Measurements from ENCODE around the gene CRYGN. TPM values are rescaled to one million over a fixed set of nuclear protein-coding genes. Genes with fewer than 3 reads are reported as not detected.

Gene CRYGN
- polyA plus RNA-seq, 3 donors from 2014 or later = not detected

GRCh38 chr7:151381098-151381347, 58.9 kb downstream of the CRYGN start:
- peaks cover 9 to 18% (median 12%) of the 10 kb centered on the region in 3 donors for H3K36me3 Mint-ChIP-seq
- H3K9me3 Mint-ChIP-seq = no peaks in the 10 kb centered on the region
- no peak overlapping the region for H3K27ac Mint-ChIP-seq
- H3K4me3 Mint-ChIP-seq = peak overlapping the region; percentile 33 to 59 (median 56)
- H3K27me3 Mint-ChIP-seq (ENCODE audit: low read depth in 3 of 3) = peaks cover 0 to 9% (median 4%) of the 10 kb centered on the region in 3 donors
- peaks cover 7 to 14% of the 10 kb centered on the region in 2 donors for H3K4me1 Mint-ChIP-seq
- no peak for DNase-seq

- Mint-ChIP-seq H3K27ac (no peak overlapping the region), H3K27me3 (ENCODE audit: low read depth in 3 of 3) (peaks cover 0 to 9% (median 5%) of the 10 kb centered on the region in 3 donors), H3K4me3 (peak overlapping the region; percentile 33 to 59 (median 56)), H3K9me3 (no peaks in the 10 kb centered on the region), H3K36me3 (peaks cover 9 to 18% (median 12%) of the 10 kb centered on the region in 3 donors), H3K4me1 (peaks cover 7 to 14% of the 10 kb centered on the region in 2 donors)
- no peak for DNase-seq
Measured at GRCh38 chr7:151380199-151381097, 59.5 kb downstream of the CRYGN start.

DNA sequence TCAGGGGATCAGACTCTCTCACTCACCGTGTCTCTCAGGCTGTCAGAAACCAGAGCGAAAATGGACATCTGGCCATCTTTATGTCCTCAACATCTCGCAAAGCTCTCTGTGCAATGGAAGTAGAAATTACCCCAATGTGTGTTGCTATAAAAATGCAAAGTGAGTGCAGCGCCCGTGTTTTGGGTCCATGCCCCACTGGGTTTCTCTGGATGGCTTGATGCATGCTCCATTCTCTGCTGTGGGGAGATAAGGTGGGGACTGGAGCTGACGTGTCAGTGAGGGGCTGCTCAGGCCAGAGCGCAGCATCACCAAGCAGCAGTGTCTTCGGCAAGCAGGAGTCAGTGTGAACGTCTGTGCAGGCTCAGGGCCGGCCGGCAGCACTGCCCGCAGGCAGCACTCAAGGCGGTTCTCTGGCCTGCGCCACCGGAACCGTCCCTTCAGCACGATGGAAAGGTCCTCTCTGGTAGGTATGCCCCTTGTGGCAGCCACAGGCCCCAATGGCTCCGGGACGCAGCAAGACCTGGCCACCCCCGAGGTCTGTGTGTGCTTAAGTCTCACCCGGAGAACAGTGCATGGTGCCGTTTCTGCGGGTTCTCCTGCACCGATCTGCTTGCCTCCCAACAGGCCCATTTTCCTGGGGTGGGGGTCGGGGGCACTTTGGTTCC, 60.3 kb downstream of the CRYGN start:
- no peak overlapping the region for H3K27ac Mint-ChIP-seq
- DNase-seq = no peak
- H3K9me3 Mint-ChIP-seq = no peaks in the 10 kb centered on the region
- peaks cover 7 to 14% of the 10 kb centered on the region in 2 donors for H3K4me1 Mint-ChIP-seq
- peaks cover 9 to 22% (median 12%) of the 10 kb centered on the region in 3 donors for H3K36me3 Mint-ChIP-seq
- peaks cover 0 to 9% (median 6%) of the 10 kb centered on the region in 3 donors for H3K27me3 Mint-ChIP-seq (ENCODE audit: low read depth in 3 of 3)
- H3K4me3 Mint-ChIP-seq = peak overlapping the region in 1 of 5 donors; percentile 19

- no peaks in the 10 kb centered on the region for H3K9me3 Mint-ChIP-seq
- H3K27ac Mint-ChIP-seq = peak overlapping the region in 1 of 6 donors; percentile 30
- H3K27me3 Mint-ChIP-seq (ENCODE audit: low read depth in 3 of 3) = peaks cover 0 to 9% (median 6%) of the 10 kb centered on the region in 3 donors
- H3K36me3 Mint-ChIP-seq = peaks cover 9 to 28% (median 12%) of the 10 kb centered on the region in 3 donors
- no peak for DNase-seq
- H3K4me1 Mint-ChIP-seq = peaks cover 7 to 14% of the 10 kb centered on the region in 2 donors
- H3K4me3 Mint-ChIP-seq = peak overlapping the region in 1 of 5 donors; percentile 19
Measured at GRCh38 chr7:151379193-151379520, 60.8 kb downstream of the CRYGN start.

Other genes starting within 250 kb of the CRYGN start
- not detected for gene H2BK1, start 229.7 kb downstream of the CRYGN start, polyA plus RNA-seq
- gene ABCF2, start 212.9 kb downstream of the CRYGN start, polyA plus RNA-seq = 10 to 100 TPM; 24.2 to 35.4 (median 31.7) TPM
- 10 to 100 TPM; 23.0 to 39.2 (median 35.4) TPM for gene CHPF2, start 207.7 kb downstream of the CRYGN start, polyA plus RNA-seq
- gene SMARCD3, start 191.4 kb downstream of the CRYGN start, polyA plus RNA-seq = 1 to 10 TPM; 1.2 to 3.9 (median 2.6) TPM
- gene NUB1, start 98.3 kb downstream of the CRYGN start, polyA plus RNA-seq = 10 to 100 TPM; 49.8 to 85.4 (median 77.4) TPM
- gene WDR86, start 30.1 kb downstream of the CRYGN start, polyA plus RNA-seq = 1 to 10 TPM in 2 of 3 donors, under 1 TPM in 1; 0.75 to 2.2 (median 2.2) TPM
- gene RHEB, start 79.8 kb upstream of the CRYGN start, polyA plus RNA-seq = 10 to 100 TPM; 61.2 to 70.2 (median 61.8) TPM

All from immature natural killer cell (primary cell).